Pons (tissue), 1 donor: Measurements from ENCODE around the gene STXBP4.

Source experiments
- DNase-seq: peaks from one replicate; pipeline ENCODE4 v3.0.0-alpha.2; 2016; ENCODE audit warnings: low spot score

STXBP4 gene

DNA sequence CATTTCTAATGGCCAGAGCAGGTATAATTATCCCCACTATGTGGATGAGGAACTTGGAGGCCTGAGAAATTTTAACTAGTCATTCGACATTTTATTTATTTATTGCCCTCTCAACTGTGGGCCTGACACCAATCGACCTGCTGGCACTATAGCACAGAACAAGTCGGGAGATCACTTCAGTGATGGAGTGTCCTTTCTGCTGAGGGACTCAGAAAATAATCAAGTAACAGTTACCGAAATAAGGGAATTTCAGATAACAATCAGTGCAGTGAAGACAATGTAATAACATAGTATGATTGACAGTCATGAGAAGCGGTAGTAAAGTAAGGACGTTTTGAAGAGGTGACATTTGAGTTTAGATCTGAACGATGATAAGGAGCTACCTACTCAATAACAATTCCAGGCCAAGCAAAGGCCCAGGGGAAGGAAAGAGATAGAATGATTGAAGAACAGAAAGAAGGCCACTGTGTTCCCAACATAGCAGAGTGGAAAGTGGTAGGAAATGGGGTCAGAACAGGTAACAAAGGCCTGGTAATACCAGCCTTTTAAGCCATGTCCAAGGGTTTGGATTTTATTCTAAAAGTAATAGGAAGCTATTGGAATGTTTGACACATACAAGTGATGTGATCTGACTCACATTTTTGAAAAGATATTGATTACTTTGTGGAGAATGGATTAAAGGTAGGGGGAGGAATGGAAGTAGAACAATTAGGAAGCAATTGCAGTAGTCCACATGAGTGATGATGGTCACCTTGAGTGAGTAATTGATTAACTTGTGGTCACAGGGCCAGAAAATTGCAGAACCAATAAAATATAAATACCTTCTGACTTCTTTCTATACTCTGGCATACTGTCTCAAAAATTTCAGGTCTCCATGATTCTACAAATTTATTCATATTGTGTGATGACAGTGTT, 1.4 kb downstream of the STXBP4 start:
- peak; percentile 3 for DNase-seq

DNA sequence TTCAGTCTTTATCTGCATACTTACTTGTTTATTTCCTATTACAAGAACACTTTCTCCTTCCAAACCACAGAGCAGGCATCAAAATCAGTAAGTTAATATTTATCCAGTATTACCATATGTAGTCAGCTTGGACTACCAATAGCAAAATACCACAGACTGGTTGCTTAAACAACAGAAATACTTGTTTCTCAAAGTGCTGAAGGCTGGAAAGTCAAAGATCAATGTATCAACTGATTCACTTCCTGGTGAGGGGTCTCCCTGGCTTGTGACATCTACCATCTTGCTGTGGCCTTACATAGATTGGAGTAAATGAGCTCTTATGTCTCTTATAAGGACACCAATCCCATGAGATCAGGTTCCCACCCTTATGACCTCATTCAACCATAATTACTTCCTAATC, 2.6 kb downstream of the STXBP4 start:
- DNase-seq = no peak

DNA sequence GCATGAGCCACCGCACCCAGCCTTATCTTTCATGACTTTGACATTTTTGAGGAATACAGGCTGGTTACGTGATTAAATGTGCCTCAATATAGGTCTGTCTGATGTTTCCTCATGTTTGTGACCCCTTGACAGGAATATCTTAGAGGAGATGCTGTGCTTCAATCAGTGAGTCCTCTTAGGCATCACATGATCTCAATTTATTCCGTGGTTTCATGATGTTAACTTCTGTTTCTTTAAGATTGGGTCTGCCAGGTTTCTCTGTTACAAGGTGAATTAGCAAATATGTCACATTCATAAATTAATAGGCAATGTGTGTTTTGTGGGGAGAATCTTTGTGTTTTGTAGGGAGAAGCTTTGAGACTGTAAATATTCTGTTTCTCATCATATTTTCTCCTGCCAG, 3.3 kb downstream of the STXBP4 start:
- DNase-seq = no peak

DNA sequence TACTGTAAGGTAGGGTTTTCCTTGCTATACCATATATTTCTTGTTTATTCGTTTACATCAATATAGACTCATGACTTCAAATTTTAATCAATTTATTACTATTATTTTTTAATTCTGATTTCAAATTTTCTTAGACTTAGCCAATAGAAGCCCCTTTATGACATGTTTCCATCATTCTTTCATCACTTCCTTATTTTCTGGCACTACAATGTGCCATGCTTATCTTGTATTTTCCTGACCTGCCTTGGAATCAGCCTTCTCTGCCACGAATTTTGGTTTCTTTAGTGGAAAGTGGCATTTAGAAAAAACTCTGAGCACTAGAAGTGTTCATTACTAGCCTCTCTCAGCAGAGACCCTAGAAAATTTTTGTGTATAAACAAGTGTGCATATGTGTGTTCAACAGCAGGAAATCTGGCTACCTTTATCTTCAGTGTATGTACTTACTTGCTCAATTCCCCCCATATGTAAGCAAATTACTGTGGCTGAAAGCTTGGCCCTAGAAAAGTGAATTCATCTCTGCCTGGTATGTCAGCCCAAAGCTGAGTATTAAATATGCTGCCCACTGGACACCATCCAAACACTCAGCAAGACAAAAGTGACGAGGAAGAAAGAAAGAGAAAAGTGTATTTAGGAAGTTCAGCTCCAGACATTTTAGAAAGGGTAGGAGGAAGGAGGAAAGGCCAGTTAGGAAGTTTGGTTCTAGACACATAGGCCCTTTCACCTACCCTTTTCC, 4.0 kb downstream of the STXBP4 start:
- no peak for DNase-seq

DNA sequence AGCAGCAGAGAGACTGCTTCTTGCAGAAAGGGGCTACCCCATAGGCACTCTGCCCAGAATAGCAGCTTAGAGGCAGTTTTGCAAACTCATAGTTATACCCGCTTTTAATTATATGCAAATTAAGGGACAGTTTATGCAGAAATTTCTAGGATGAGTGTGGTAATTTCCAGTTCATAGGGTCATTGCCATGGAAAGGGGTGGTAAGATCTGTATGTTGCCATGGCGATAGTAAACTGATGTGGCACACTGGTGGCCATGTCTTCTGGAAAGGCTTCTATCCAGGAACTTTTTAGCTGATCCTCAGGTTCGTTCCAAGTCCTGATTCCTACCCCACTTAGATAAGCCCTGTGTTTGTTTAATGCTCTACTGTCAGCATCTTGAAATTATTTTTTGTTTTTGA, 6.2 kb downstream of the STXBP4 start:
- no peak for DNase-seq

DNA sequence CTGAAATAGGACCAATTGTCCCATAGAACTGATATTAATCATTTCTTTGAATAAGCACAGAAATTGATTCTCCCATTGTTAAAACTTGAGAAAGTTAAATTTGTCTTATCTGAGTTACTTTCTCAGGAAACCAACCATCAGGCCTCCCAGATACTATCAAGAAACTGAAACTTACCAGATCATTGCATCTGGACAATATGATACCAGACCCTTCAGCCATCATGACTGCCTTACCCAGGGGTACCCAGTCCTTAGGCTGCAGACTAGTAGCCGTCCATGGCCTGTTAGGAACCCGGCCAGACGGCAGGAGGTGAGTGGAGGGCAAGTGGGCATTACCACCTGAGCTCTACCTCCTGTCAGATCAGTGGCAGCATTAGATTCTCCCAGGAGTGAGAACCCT, 7.8 kb downstream of the STXBP4 start:
- DNase-seq = no peak

DNA sequence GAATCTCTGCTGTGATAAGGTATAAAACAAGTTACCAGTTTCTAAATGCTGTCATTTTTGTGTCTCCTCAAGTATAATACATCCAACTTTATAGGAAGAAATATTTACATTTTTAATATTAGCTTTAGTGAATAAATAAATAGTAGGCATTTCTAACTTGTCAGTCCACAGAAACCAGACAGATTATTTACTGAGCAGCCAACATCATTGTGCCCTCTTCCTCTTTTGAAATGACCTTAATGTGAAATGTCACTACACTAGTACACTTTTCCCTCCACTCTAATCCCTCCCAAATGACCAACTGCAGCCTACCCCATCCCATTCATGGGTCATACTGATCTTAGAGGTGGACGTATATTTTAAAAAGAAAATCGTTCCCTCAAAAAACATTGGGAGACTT, 9.2 kb downstream of the STXBP4 start:
- no peak for DNase-seq

DNA sequence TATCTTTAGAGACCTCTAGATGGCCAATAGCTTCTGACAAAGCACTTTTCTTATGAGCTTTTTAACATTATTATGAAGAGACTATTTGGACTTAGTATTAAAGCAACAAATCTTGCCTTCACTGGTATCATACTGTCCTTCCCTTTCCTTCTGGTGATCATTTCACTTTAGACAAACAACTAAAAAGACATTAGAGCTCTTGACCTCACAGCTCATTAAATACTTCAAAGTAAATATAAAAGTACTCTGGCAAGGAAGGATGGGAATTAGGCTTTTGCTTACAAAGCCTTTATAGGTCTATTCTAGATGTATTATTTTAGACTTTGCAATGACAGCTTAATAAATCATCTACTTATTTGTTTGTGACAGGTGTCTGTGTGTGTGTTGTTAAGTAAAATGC, 11.1 kb downstream of the STXBP4 start:
- DNase-seq = no peak

DNA sequence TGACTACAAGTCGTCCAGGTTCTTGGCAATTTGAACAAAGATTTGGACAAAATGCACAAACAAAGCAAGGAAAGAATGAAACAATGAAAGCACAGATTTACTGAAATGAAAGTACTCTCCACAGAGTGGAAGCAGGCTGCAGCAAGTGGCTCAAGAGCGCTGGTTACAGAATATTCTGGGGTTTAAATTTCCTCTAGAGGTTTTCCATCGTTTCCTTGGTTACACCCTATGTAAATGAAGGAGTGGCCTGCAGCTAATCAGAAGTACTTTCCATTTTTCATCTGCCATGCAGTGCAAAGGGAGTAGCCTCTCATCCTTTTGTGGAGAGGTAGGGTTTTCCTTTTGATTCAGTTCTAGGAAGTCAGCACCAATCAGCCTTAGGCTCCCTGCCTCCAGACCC, 11.8 kb downstream of the STXBP4 start:
- DNase-seq = no peak

DNA sequence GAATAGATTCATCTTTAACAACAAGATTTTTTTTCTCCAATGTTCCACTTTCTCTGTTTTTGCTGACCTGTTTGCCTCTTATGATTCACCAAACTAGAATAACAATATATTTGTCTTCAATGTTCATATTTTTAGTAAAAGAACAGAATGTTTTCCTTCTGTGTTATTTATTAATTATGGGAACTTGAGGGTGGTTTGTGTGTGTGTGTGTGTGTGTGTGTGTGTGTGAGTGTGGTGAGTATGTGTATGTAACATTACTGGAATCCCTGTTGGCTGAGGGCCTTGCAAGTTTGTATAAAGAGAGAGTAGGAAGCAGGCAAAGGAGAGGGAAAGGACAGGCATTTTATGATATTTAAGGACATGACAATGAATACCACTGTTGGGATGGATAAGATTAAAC, 13.8 kb downstream of the STXBP4 start:
- DNase-seq = no peak

DNA sequence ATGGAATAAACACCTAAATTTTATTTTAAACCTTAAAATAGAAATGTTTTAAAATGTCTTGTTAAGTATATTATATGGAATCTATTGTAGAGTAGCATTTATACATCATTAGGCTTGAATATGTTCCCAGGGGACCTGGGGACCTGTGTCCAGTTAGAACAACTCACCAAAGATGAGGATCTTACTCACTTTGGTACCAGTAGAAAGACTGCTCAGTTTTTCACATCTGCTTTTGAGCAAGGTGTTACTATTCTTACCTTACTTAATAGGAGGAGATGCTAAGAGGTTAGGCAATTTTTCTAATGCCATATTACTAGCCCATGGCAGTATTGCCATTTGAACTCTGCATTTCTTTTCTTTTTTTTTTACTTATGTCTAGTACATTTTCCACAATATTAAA, 14.7 kb downstream of the STXBP4 start:
- no peak for DNase-seq

DNA sequence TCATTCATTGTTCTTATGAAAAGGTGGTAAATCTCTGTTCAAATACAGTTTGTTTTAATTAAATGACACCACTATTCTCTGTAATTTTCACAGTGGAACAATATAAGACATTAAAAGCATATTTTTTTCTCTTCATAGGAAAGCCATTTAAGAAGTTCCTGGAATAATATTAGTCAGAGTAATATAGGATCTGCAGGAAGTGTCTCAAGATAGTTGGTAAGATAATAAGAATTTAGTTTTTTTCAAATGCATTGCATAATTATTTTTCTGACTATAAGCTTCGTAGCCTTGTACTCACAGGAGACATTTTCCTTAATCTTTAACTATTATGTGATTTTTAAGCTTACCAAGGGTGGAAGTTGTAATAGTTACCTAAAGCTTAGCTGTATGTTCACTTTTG, 16.9 kb downstream of the STXBP4 start:
- DNase-seq = no peak

DNA sequence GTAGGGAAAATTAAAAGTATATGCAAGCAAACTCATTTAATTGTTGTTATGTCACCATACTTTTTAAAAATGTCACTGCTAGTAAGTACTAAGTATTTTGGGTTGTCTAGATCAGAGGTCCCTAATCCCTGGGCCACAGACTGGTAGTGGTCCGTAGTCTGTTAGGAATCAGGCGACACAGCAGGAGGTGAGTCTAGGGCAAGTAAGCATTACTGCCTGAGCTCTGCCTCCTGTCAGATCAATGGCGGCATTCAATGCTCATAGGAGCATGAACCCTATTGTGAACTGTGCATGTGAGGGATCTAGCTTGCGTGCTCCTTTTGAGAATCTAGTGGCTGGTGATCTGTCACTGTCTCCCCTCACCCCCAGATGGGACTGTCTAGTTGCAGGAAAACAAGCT, 21.6 kb downstream of the STXBP4 start:
- no peak for DNase-seq

DNA sequence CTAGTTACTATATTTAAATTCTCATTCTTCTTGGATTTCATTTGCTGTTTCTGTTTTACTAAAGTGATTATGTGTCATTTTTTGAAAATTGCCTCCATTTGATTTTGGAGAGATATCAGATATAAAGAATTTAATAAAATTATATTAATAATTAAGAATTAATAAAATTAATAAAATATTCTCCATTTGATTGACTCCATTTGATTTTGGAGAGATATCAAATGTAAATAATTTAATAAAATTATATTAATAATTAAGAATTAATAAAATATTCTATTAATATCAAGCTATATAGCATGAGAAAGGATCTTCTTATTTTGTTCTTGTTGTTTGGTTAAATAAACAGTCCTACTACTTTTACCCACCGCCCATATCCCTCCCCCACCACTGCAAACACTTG, 23.0 kb downstream of the STXBP4 start:
- DNase-seq = no peak

DNA sequence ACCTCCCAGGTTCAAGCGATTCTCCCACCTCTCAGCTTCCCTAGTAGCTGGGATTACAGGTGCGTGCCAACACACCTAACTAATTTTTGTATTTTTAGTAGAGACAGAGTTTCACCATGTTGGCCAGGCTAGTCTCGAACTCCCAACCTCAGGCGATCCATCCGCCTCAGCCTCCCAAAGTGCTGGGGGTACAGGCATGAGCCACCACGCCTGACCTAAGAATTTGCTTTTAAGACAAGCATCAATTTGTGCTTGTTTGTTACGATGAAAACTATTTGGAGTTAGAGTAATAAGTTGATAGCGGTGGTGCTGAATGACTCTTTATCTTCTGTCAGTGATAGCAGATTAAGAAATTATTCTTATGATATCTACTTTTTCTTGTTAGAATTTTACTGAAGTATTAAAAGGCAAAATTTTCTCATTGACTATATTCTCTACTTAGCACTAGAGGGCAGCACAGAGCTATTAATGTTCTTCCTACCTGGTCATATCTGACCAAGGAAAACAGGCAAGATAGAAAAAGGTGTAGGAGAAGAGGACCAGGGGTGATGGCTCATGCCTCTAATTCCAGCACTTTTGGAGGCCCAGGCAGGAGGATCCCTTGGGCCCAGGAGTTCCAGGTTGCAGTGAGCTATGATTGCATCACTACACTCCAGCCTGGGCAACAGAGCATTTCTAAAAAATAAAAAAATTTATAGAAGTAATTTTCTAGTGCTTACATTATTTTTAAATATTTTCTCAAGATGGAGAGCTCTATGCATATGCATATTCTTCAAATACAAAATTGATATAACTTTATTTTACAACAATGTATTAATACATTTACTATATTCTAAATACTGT, 24.5 kb downstream of the STXBP4 start:
- peak; percentile 42 for DNase-seq

DNA sequence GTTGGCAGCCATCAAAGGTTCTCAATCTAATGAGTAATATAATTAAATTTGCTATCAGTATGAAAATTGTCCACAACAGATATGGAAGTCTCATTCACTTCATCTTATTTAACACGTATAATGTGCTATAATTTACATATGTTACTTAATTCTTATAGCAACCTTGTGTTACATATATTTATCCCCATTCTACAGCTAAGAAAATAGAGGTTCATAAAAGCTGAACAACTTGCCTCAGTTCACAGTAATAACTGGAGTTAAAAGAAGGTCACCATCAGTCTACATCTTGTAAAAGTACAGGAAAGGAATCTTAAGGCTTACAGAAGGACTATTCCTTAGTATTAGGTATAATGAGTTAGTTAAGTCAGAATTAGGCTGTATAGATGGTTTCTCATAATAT, 27.9 kb downstream of the STXBP4 start:
- no peak for DNase-seq

DNA sequence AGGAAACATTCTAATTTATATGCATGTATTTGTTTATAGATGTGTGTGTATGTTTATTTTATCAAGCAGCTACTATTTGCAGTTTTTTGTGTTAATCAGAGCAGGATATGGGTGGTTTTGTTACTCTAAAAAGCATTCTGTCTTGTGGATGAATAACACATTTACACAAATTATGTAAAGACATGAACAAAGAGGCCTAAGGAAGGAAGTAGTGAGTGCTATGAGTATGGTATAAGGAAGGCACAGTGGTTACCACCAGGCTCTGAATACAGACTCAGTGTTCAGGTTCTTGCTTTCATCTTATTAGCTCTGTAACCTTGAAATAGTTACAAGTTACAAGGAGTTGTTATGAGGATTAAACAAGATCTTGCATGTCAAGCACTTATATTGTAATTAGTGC, 33.9 kb downstream of the STXBP4 start:
- DNase-seq = no peak

DNA sequence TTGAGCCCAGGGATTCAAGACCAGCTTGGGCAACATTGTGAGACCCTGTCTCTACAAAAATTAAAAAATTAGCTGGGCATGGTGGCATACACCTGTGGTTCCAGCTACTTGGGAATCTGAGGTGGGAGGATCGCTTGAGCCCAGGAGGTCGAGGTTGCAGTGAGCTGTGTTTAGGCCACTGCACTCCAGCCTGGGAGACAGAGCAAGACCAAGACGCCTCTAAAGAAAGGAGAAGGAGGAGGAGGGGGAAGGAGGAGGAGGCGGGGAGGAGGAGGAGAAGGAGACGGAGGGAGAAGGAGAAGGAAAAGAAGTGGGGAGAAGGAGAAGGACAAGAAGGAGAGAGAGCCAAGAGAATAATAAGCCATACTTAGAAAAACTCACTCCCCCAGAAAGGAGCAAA, 35.9 kb downstream of the STXBP4 start:
- DNase-seq = no peak

DNA sequence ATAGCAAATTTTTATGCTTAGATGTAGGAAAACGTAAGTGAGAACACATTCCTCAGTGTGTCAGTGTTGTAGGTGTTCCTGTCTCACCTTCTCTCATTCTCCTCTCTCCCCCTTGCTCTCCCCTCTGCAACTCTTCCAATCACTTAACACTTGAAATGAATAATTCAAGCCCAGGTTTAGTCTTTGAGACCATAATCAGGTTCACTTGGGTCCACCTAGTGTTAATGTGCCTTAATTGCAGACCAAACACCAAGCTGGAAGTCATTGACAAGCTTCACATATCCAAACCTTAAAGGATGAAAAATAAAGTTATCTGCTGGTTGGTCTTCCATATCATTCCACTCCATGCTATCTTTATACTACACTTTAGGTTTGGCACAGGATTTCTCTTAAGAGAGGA, 37.0 kb downstream of the STXBP4 start:
- no peak for DNase-seq

DNA sequence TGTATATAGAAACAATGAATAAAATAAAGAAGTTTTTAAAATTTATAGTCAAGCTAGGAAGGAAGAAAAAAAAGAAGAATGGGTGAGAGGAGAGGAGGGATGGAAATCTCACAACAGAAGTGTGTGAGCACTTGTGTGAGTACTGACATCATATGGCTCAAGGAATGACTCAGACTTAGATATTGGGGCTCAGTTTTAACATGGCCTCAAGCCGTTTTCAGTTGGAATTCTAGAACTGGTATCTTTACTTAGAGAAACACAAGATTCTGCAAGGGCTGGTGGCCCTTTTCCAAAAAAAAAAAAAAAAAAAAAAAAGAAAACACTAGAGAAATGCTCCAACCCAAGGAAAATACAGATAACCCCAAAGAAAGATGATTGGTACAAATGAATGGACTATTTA, 55.1 kb downstream of the STXBP4 start:
- DNase-seq = no peak

DNA sequence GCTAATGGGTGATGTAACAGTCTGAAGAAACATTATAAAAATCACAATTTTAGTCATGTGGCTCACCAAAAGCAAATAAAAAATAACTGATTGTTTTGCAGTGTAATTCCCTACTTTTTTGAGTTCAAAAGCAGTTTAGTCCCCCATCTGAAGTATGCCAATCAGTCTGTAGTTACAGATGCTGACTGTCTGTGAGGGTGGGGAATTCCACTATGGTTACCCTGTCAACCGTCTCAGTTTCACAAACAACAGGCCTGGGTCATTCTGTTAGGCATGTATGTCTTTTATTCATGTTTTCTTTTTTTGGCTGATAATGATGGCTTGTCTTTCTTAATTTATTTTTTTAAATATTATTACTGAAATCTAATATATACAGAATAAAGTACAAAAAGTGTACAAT, 69.3 kb downstream of the STXBP4 start:
- DNase-seq = no peak

DNA sequence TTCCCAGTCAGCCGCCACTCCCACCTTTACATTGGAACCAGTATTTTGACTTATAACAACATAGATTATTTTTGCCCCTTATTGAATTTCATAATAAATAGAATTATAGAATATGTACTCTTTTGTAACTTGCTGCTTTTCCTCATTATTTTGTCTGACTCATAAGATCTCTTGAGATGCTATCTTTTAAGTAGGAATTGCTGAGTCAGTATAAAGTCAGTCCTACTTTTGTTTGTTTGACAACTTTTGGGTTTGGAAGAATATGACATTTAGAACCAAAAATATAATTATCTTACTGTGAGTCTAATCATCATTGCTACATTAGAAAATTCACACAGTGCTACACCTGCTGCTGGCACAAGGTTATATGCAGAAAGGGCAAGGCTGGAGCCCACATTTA, 69.7 kb downstream of the STXBP4 start:
- no peak for DNase-seq

DNA sequence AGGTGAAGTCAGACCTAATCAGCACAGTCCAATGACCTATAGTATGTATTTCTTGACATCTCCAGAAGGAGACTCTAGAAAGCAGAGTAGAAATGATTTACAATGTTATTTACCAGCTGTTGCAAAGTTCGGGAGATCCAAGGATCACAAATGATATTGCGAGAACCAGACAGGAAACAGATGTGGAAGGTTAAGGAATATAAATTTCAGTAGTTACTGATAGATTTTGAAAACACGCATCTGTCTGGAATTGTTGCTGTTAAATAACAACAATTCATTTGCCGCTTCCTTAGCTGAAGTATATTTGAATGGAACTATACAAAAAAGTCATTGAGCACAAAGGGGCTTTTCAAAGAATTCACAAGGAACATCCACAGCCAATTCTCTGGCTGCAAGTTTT, 72.0 kb downstream of the STXBP4 start:
- DNase-seq = peak; percentile 42
